IMR-90 (cell line): Measurements from ENCODE around the gene COL20A1. TPM values are rescaled to one million over a fixed set of nuclear protein-coding genes. Genes with fewer than 3 reads are reported as not detected.
"Not testable (repeated sequence)": the region's sequence is repeated elsewhere in the genome, so short reads cannot be mapped to it uniquely, and the experiment has no call there.

Experiments
- ATAC-seq: fragments of 200-7000 bp; cut with Tn5 transposase; 2 replicates; pipeline ENCODE4 v1.9.1; 2020; ENCODE audit warnings: low read depth, mild to moderate bottlenecking, moderate library complexity
- BruUV-seq: library from RNA; stranded (reverse); fragments of 400-500 nt; replicated peaks from 2 replicates; lab custom pipeline; 2021; lab: Mats Ljungman, UMichigan
- CTCF ChIA-PET: fragments of 300-600 bp; formaldehyde crosslinking; extraction: SDS; loops from one replicate; lab custom pipeline; 2021; ENCODE audit warnings: antibody characterized with exemption; lab: Yijun Ruan, JAX
- POLR2A ChIA-PET: fragments of 300-600 bp; sonication (Branson Sonifier 250); formaldehyde crosslinking; loops from one replicate; lab custom pipeline; 2022; ENCODE audit warnings: antibody characterized with exemption; ENCODE audit not compliant: unreplicated experiment; lab: Charles Lee
- DNase-seq: peaks from one replicate; pipeline ENCODE4 v3.0.0; 2013
- H2AFZ ChIP-seq: replicated peaks from 2 replicates; pipeline ENCODE3; 2013; ENCODE audit warnings: low read length, mild to moderate bottlenecking; ENCODE audit not compliant: poor library complexity
- H2AK5ac ChIP-seq: 2 replicates; pipeline ENCODE4 v1.6.1; 2013; ENCODE audit warnings: low read depth, low read length, inconsistent platforms
- H2AK9ac ChIP-seq: replicated peaks from 2 replicates; pipeline ENCODE3; 2013; ENCODE audit warnings: mild to moderate bottlenecking, low read depth, low read length, moderate library complexity; ENCODE audit not compliant: poor library complexity
- H2BK120ac ChIP-seq: 2 replicates; pipeline ENCODE4 v1.6.1; 2013; ENCODE audit warnings: low read depth, low read length, inconsistent platforms
- H2BK15ac ChIP-seq: 3 replicates; pipeline ENCODE4 v1.6.1; 2013; ENCODE audit warnings: low read depth, low read length, inconsistent platforms
- H2BK20ac ChIP-seq: 2 replicates; pipeline ENCODE4 v1.6.1; 2013; ENCODE audit warnings: low read depth, mild to moderate bottlenecking, inconsistent platforms, low read length, moderate library complexity
- H2BK5ac ChIP-seq: 2 replicates; pipeline ENCODE4 v1.6.1; 2013; ENCODE audit warnings: mild to moderate bottlenecking, low read depth, low read length, inconsistent platforms; ENCODE audit not compliant: poor library complexity, severe bottlenecking
- H3K14ac ChIP-seq: replicated peaks from 2 replicates; pipeline ENCODE4 v1.6.1; 2013; ENCODE audit warnings: low read depth, low read length, inconsistent platforms
- H3K18ac ChIP-seq: 2 replicates; pipeline ENCODE4 v1.6.1; 2013; ENCODE audit warnings: low read depth, low read length, control low read depth
- H3K23ac ChIP-seq: 2 replicates; pipeline ENCODE4 v1.6.1; 2013; ENCODE audit warnings: low read depth, low read length, inconsistent platforms
- H3K27ac ChIP-seq: 2 replicates; pipeline ENCODE4 v1.5.1; 2013; ENCODE audit warnings: mild to moderate bottlenecking, control low read depth, low read length; ENCODE audit not compliant: insufficient read depth
- H3K27me3 ChIP-seq: 2 replicates; pipeline ENCODE4 v1.6.1; 2013; ENCODE audit warnings: low read length; ENCODE audit not compliant: control insufficient read depth, insufficient read depth
- H3K36me3 ChIP-seq: 2 replicates; pipeline ENCODE4 v1.6.1; 2013; ENCODE audit warnings: low read length, mixed read lengths; ENCODE audit not compliant: control insufficient read depth, insufficient read depth
- H3K4ac ChIP-seq: 2 replicates; pipeline ENCODE4 v1.6.1; 2013; ENCODE audit warnings: low read depth, low read length, inconsistent platforms
- H3K4me1 ChIP-seq: 2 replicates; pipeline ENCODE4 v1.6.1; 2013; ENCODE audit warnings: low read length, mixed read lengths; ENCODE audit not compliant: control insufficient read depth, insufficient read depth
- H3K4me2 ChIP-seq: 2 replicates; pipeline ENCODE4 v1.6.1; 2013; ENCODE audit warnings: low read depth, mild to moderate bottlenecking, control low read depth, low read length, moderate library complexity
- H3K4me3 ChIP-seq: 2 replicates; pipeline ENCODE4 v1.5.1; 2013; ENCODE audit warnings: low read depth, mild to moderate bottlenecking, control low read depth, low read length, moderate library complexity; ENCODE audit not compliant: insufficient read depth
- H3K56ac ChIP-seq: 2 replicates; pipeline ENCODE4 v1.6.1; 2013; ENCODE audit warnings: low read length, inconsistent platforms; ENCODE audit not compliant: insufficient read depth; ENCODE audit errors: extremely low read depth
- H3K79me1 ChIP-seq, 2 experiments: 2 replicates each; pipeline ENCODE4 v1.6.1; 2013; ENCODE audit warnings: low read length in 2 of 2, inconsistent platforms in 1 of 2, low read depth in 1 of 2
- H3K9ac ChIP-seq: 2 replicates; pipeline ENCODE4 v1.6.1; 2013; ENCODE audit warnings: low read depth, low read length, control low read depth
- H3K9me1 ChIP-seq: 2 replicates; pipeline ENCODE4 v1.6.1; 2013; ENCODE audit warnings: low read length, inconsistent platforms; ENCODE audit not compliant: insufficient read depth
- H3K9me3 ChIP-seq: 2 replicates; pipeline ENCODE4 v1.6.1; 2013; ENCODE audit warnings: low read length; ENCODE audit not compliant: control insufficient read depth, insufficient read depth
- H4K20me1 ChIP-seq: 2 replicates; pipeline ENCODE4 v1.6.1; 2013; ENCODE audit warnings: low read length, inconsistent platforms; ENCODE audit not compliant: insufficient read depth
- H4K5ac ChIP-seq: 2 replicates; pipeline ENCODE4 v1.6.1; 2013; ENCODE audit warnings: mild to moderate bottlenecking, low read depth, low read length, control low read depth
- H4K8ac ChIP-seq, 2 experiments: 2 replicates each; pipeline ENCODE4 v1.6.1; 2013; ENCODE audit warnings: low read depth in 2 of 2, low read length in 2 of 2, control low read depth in 1 of 2, inconsistent platforms in 1 of 2
- H4K91ac ChIP-seq: 2 replicates; pipeline ENCODE4 v1.6.1; 2013; ENCODE audit warnings: low read depth, low read length, inconsistent platforms; ENCODE audit not compliant: insufficient read depth
- WGBS, 2 experiments: methylation state at CpG; one replicate each; pipeline versions ENCODE4 v1.1.5 to v1.1.7; 2013; ENCODE audit warnings: missing lambda C conversion rate in 2 of 2; ENCODE audit not compliant: insufficient read length in 1 of 2; ENCODE audit errors: extremely low coverage in 2 of 2; 5-methylcytosine and 5-hydroxymethylcytosine counted together
- dilution Hi-C: fragments of 300-500 bp; cut with HindIII; formaldehyde crosslinking; loops from one replicate; pipeline ENCODE4 v1.14.3; 2018; ENCODE audit warnings: low sequenced_read_pairs; ENCODE audit not compliant: unreplicated experiment
- in situ Hi-C: fragments of 300-500 bp; cut with MboI; formaldehyde crosslinking; loops from 3 replicates; pipeline ENCODE4 v1.14.3; 2019; ENCODE audit warnings: low sequenced_read_pairs, inconsistent platforms, mixed read lengths
- intact Hi-C: fragments of 100-400 bp; cut with micrococcal nuclease; formaldehyde crosslinking; loops from 2 replicates; pipeline ENCODE4 v1.10.0; 2022
- polyA plus RNA-seq, 3 experiments: library from polyadenylated mRNA; depleted of rRNA; stranded (reverse); fragments of >200 nt; gene quantifications; 2 replicates each; pipeline ENCODE4 v1.2.3, GENCODE V29; 2012; ENCODE audit warnings: low replicate concordance in 1 of 3
- total RNA-seq: library from RNA; depleted of rRNA; stranded (reverse); fragments of >200 nt; gene quantifications from 2 replicates; pipeline ENCODE4 v1.2.3, GENCODE V29; 2012

COL20A1 gene
- total and polyA plus RNA-seq, 2 of the 4 experiments (the other 2 are of a cell fraction) = not detected

- H2BK20ac ChIP-seq, ATAC-seq, H4K8ac ChIP-seq, H3K4me1 ChIP-seq, H3K23ac ChIP-seq, H3K27ac ChIP-seq, H3K4ac ChIP-seq, H3K56ac ChIP-seq, H3K4me3 ChIP-seq, H2BK15ac ChIP-seq, H3K18ac ChIP-seq, H4K20me1 ChIP-seq, H2BK120ac ChIP-seq, DNase-seq, H3K79me1 ChIP-seq, in situ Hi-C loops, BruUV-seq, H3K9me1 ChIP-seq, H3K14ac ChIP-seq, H2AFZ ChIP-seq, H3K36me3 ChIP-seq, H4K91ac ChIP-seq, POLR2A ChIA-PET, H3K9me3 ChIP-seq, H4K5ac ChIP-seq, H2BK5ac ChIP-seq, H3K9ac ChIP-seq, H2AK5ac ChIP-seq, dilution Hi-C loops, H3K4me2 ChIP-seq, H2AK9ac ChIP-seq: not testable (repeated sequence)
- CTCF ChIA-PET = interaction anchor here (3.4 kb wide), 1 partner anchor 71 kb away, joined by 30 read pairs; no protein-coding TSS in a partner anchor
- 100% methylated on average over 1 of the region's 9 CpGs; no CpG with 5 or more reads in 1 of the 2 experiments for WGBS, 2 experiments
- intact Hi-C loops = loop anchor here (5.0 kb wide), 2 partner anchors 158 to 323 kb away; no protein-coding TSS in a partner anchor
- peaks cover 25% of the 10 kb centered on the region for H3K27me3 ChIP-seq
These were observed 86.9 kb downstream of the COL20A1 start for GRCh38 chr20:63379872-63380271.
